Measurements from ENCODE around the gene QKI.

The QKI gene

GRCh38 chr6:163527291-163527690, 112.8 kb downstream of the QKI start:
- Histone ChIP-seq H3K27ac (no peak overlapping the region), H3K27me3 (ENCODE audit: control insufficient read depth, insufficient read depth, low read length) (no peaks in the 10 kb centered on the region), H3K4me2 (ENCODE audit: low read length) (no peak overlapping the region), H3K36me3 (ENCODE audit: control insufficient read depth, insufficient read depth, low read length) (no peaks in the 10 kb centered on the region), H3K4me3 (ENCODE audit: low read depth, low read length) (no peak overlapping the region), H2AFZ (no peak overlapping the region), H3K9me3 (ENCODE audit: control insufficient read depth, low read length) (no peaks in the 10 kb centered on the region), H3K9ac (no peak overlapping the region), H3K79me2 (peaks cover 11% of the 10 kb centered on the region), H3K4me1 (peaks cover 14% of the 10 kb centered on the region)
- TF ChIP-seq CTCF (IDR thresholded peaks at IDR 0.05), result no peak

- no peak overlapping the region for H3K4me2 ChIP-seq (ENCODE audit: low read length)
- H3K27ac ChIP-seq, result no peak overlapping the region
- no peak overlapping the region for H3K9ac ChIP-seq
- H3K4me1 ChIP-seq, result peaks cover 14% of the 10 kb centered on the region
- no peak for TF ChIP-seq CTCF (IDR thresholded peaks at IDR 0.05)
- no peak overlapping the region for H2AFZ ChIP-seq
- H3K36me3 ChIP-seq (ENCODE audit: control insufficient read depth, insufficient read depth, low read length), result no peaks in the 10 kb centered on the region
- H3K4me3 ChIP-seq (ENCODE audit: low read depth, low read length), result no peak overlapping the region
- H3K9me3 ChIP-seq (ENCODE audit: control insufficient read depth, low read length), result no peaks in the 10 kb centered on the region
- H3K79me2 ChIP-seq, result peaks cover 18% of the 10 kb centered on the region
- no peaks in the 10 kb centered on the region for H3K27me3 ChIP-seq (ENCODE audit: control insufficient read depth, insufficient read depth, low read length)
These were observed 115.1 kb downstream of the QKI start for GRCh38 chr6:163529605-163530004.

GRCh38 chr6:163530406-163530805, 115.9 kb downstream of the QKI start:
- no peak for TF ChIP-seq CTCF (IDR thresholded peaks at IDR 0.05)
- no peaks in the 10 kb centered on the region for H3K9me3 ChIP-seq (ENCODE audit: control insufficient read depth, low read length)
- H3K9ac ChIP-seq, result no peak overlapping the region
- H3K79me2 ChIP-seq, result peaks cover 18% of the 10 kb centered on the region
- no peak overlapping the region for H3K4me2 ChIP-seq (ENCODE audit: low read length)
- H3K4me1 ChIP-seq, result peaks cover 14% of the 10 kb centered on the region
- no peak overlapping the region for H3K4me3 ChIP-seq (ENCODE audit: low read depth, low read length)
- H3K27me3 ChIP-seq (ENCODE audit: control insufficient read depth, insufficient read depth, low read length), result no peaks in the 10 kb centered on the region
- H3K27ac ChIP-seq, result no peak overlapping the region
- no peak overlapping the region for H2AFZ ChIP-seq
- no peaks in the 10 kb centered on the region for H3K36me3 ChIP-seq (ENCODE audit: control insufficient read depth, insufficient read depth, low read length)

GRCh38 chr6:163531122-163531521, 116.6 kb downstream of the QKI start:
- TF ChIP-seq CTCF (IDR thresholded peaks at IDR 0.05), result no peak
- Histone ChIP-seq H3K36me3 (ENCODE audit: control insufficient read depth, insufficient read depth, low read length) (no peaks in the 10 kb centered on the region), H3K4me2 (ENCODE audit: low read length) (no peak overlapping the region), H3K9ac (no peak overlapping the region), H2AFZ (no peak overlapping the region), H3K79me2 (peaks cover 18% of the 10 kb centered on the region), H3K4me1 (peaks cover 13% of the 10 kb centered on the region), H3K9me3 (ENCODE audit: control insufficient read depth, low read length) (no peaks in the 10 kb centered on the region), H3K27ac (no peak overlapping the region), H3K27me3 (ENCODE audit: control insufficient read depth, insufficient read depth, low read length) (no peaks in the 10 kb centered on the region), H3K4me3 (ENCODE audit: low read depth, low read length) (no peak overlapping the region)

GRCh38 chr6:163532526-163533078, 118.1 kb downstream of the QKI start:
- H3K79me2 ChIP-seq, result peaks cover 21% of the 10 kb centered on the region
- no peak overlapping the region for H3K4me2 ChIP-seq (ENCODE audit: low read length)
- H2AFZ ChIP-seq, result no peak overlapping the region
- no peaks in the 10 kb centered on the region for H3K9me3 ChIP-seq (ENCODE audit: control insufficient read depth, low read length)
- no peaks in the 10 kb centered on the region for H3K27me3 ChIP-seq (ENCODE audit: control insufficient read depth, insufficient read depth, low read length)
- no peaks in the 10 kb centered on the region for H3K36me3 ChIP-seq (ENCODE audit: control insufficient read depth, insufficient read depth, low read length)
- H3K9ac ChIP-seq, result no peak overlapping the region
- H3K4me1 ChIP-seq, result peaks cover 8% of the 10 kb centered on the region
- no peak for TF ChIP-seq CTCF (IDR thresholded peaks at IDR 0.05)
- H3K4me3 ChIP-seq (ENCODE audit: low read depth, low read length), result no peak overlapping the region
- no peak overlapping the region for H3K27ac ChIP-seq

Measured in parathyroid adenoma (tissue), 2 donors.